Upper lobe of left lung (tissue), 6 donors: ENCODE data around the gene PPM1F. TPM values are rescaled to one million over a fixed set of nuclear protein-coding genes. Genes with fewer than 3 reads are reported as not detected.

Source experiments
- ATAC-seq, 2 donors: fragments of 200-7000 bp; cut with Tn5 transposase; one replicate each; pipeline ENCODE4 v1.9.1; 2022; ENCODE audit warnings: mild to moderate bottlenecking in 2 of 2, moderate library complexity in 2 of 2; ENCODE audit not compliant: low FRiP score in 2 of 2
- DNase-seq, 2 donors: peaks; one replicate each; pipeline ENCODE4 v3.0.0-alpha.2; 2019 to 2020
- H3K27ac ChIP-seq, 4 donors: fragments of 200-600 bp; sonication (generic); one replicate each; pipeline ENCODE4 v1.5.1; 2016 to 2019
- H3K27me3 ChIP-seq, 4 donors: fragments of 200-600 bp; sonication (generic); one replicate each; pipeline ENCODE4 v1.5.1; 2017 to 2019
- H3K36me3 ChIP-seq, 4 donors: fragments of 200-600 bp; sonication (generic); one replicate each; pipeline ENCODE4 v1.5.1; 2016 to 2019
- H3K4me1 ChIP-seq, 4 donors: fragments of 200-600 bp; sonication (generic); one replicate each; pipeline ENCODE4 v1.5.1; 2018 to 2019
- H3K4me3 ChIP-seq, 4 donors: fragments of 200-600 bp; sonication (generic); one replicate each; pipeline ENCODE4 v1.5.1; 2017 to 2019; ENCODE audit warnings: mild to moderate bottlenecking in 2 of 4, moderate library complexity in 1 of 4
- H3K9me3 ChIP-seq, 4 donors: fragments of 200-600 bp; sonication (generic); one replicate each; pipeline ENCODE4 v1.5.1; 2018 to 2019
- EP300 ChIP-seq, 4 donors: sonication (generic); formaldehyde crosslinking; IDR thresholded peaks; one replicate each; pipeline ENCODE4 v1.5.1; 2017; ENCODE audit warnings: antibody characterized with exemption in 4 of 4, control low read depth in 2 of 4
- POLR2A ChIP-seq, 4 donors: fragments of 450-650 bp; IDR thresholded peaks; one replicate each; pipeline ENCODE4 v1.5.1; 2016 to 2017; ENCODE audit warnings: antibody characterized with exemption in 4 of 4, mild to moderate bottlenecking in 2 of 4
- POLR2AphosphoS5 ChIP-seq, 2 donors: sonication (generic); formaldehyde crosslinking; IDR thresholded peaks; one replicate each; pipeline ENCODE4 v1.5.1; 2017; ENCODE audit warnings: antibody characterized with exemption in 2 of 2
- WGBS, 2 donors: methylation state at CpG; one replicate each; pipeline ENCODE4 v1.1.5; 2017 to 2018; 5-methylcytosine and 5-hydroxymethylcytosine counted together
- total RNA-seq, 6 donors: library from RNA; depleted of rRNA in 4 of 6; stranded (reverse); fragments of >200 nt in 4 of 6; gene quantifications; one replicate each; pipeline versions ENCODE4 v1.1.0 to v1.2.1, GENCODE V29; 2016 to 2021
- TF ChIP-seq, protein P1 (sequence below), 6 experiments: fragments of 450-650 bp in 4 of 6; fragments of 200-600 bp in 2 of 6; sonication (generic) in 2 of 6; IDR thresholded peaks; one replicate each; pipeline ENCODE4 v1.5.1; 2016 to 2019; ENCODE audit warnings: antibody characterized with exemption in 6 of 6
- donor health status: DM: no; HTN: no; CAD: no; lungs with moderate emphysema.
- donor health status: DM: no; HTN: yes; CAD: no; lungs with severe emphysema.

The PPM1F gene
- total RNA-seq, 6 donors from 2014 or later = 21.0 to 85.3 (median 33.2) TPM

DNA sequence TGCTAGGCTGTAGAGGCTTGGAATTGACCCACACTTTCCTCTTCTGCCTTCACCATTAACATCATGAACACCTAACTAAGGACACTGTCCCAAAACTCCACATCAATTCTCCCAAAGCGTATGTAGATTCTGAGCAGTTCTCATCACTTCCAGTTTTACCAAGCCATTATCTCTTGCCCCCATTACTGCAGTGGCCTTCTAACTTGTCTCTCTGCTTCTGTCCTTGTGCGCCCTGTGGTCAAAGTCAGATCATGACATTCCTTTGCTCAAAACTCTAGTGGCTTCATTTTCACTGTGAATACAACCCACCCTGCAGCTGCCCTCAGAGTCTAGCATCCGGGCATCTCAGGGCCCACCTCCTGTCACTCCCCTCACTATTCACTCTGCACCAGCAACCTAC lies 43.0 kb upstream of the PPM1F start:
- Histone ChIP-seq H3K27me3 (no peaks in the 10 kb centered on the region), H3K27ac (no peak overlapping the region), H3K4me3 (no peak overlapping the region), H3K9me3 (no peaks in the 10 kb centered on the region), H3K4me1 (no peaks in the 10 kb centered on the region), H3K36me3 (no peaks in the 10 kb centered on the region)
- TF ChIP-seq, protein P1, sequence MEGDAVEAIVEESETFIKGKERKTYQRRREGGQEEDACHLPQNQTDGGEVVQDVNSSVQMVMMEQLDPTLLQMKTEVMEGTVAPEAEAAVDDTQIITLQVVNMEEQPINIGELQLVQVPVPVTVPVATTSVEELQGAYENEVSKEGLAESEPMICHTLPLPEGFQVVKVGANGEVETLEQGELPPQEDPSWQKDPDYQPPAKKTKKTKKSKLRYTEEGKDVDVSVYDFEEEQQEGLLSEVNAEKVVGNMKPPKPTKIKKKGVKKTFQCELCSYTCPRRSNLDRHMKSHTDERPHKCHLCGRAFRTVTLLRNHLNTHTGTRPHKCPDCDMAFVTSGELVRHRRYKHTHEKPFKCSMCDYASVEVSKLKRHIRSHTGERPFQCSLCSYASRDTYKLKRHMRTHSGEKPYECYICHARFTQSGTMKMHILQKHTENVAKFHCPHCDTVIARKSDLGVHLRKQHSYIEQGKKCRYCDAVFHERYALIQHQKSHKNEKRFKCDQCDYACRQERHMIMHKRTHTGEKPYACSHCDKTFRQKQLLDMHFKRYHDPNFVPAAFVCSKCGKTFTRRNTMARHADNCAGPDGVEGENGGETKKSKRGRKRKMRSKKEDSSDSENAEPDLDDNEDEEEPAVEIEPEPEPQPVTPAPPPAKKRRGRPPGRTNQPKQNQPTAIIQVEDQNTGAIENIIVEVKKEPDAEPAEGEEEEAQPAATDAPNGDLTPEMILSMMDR (IDR thresholded peaks at IDR 0.05) = no peak
- WGBS, 2 donors = 86% methylated on average over 3 of the region's 3 CpGs
- no peak for ATAC-seq
- no peak for DNase-seq

DNA sequence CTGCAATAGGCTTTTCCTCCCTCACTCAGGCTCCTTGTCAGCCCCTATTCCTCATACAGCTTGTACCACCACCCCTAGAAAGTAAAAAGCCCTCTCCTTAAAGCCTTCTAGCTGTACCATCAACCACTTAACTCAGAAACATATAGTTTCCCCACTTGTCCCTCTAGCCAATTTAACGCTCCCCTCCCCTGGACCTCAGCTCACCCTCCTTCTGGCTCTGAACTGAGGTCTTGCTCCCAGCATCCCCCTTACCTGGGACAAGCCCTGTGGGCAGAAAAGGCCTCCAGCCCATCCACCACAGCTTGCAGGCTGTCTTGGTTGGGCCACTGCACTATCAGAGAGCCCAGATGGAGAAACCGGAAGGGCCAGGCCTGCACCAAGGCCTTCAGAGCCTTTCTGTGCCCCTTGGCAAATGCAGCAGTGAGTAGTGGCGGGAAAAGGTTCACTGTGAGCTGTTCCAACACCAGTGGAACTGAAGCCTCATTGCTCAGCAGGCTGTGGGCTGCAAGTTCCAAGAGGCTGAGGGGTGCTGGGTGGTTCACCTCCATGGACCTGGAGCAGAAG lies 42.3 kb upstream of the PPM1F start:
- 96% methylated on average over 1 to 3 of the region's 3 CpGs for WGBS, 2 donors
- no peaks in the 10 kb centered on the region for H3K27me3 ChIP-seq
- ATAC-seq (no peak), DNase-seq (no peak)
- no peaks in the 10 kb centered on the region for H3K9me3 ChIP-seq
- no peaks in the 10 kb centered on the region for H3K4me1 ChIP-seq
- no peak overlapping the region for H3K27ac ChIP-seq
- H3K36me3 ChIP-seq = no peaks in the 10 kb centered on the region
- no peak for TF ChIP-seq POLR2A (IDR thresholded peaks at IDR 0.05)
- TF ChIP-seq POLR2AphosphoS5 (IDR thresholded peaks at IDR 0.05) = no peak
- TF ChIP-seq EP300 (IDR thresholded peaks at IDR 0.05) = no peak
- TF ChIP-seq, protein P1 (IDR thresholded peaks at IDR 0.05) = no peak
- no peak overlapping the region for H3K4me3 ChIP-seq

DNA sequence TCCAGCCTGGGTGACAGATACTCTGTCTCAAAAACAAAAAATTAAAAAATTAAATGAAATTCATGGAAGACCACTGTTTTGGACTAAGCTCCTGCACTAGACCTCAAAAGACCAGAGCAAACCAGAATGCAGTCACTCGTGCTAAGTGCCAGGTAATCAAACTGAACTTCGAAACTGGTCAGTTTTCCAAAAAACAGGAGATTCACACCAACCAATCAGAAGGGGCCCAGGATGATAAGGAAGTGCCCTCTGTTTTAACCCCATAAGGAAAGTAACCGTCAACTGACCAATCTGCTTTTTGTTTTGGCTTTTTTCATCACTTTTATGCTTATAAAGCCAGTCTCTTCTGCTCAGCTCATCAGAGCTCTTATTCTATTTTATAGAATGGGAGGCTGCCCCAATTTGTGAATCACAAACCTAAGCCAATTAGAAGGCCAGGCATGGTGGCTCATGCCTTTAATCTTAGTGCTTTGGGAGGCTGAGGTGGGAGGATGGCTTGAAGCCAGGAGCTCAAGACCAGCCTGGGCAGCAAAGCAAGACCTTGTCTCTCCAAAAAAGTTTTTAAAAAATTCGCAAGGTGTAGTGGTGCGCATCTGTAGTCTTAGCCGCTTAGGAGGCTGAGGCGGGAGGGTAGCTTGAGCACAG lies 40.1 kb upstream of the PPM1F start:
- no peaks in the 10 kb centered on the region for H3K36me3 ChIP-seq

DNA sequence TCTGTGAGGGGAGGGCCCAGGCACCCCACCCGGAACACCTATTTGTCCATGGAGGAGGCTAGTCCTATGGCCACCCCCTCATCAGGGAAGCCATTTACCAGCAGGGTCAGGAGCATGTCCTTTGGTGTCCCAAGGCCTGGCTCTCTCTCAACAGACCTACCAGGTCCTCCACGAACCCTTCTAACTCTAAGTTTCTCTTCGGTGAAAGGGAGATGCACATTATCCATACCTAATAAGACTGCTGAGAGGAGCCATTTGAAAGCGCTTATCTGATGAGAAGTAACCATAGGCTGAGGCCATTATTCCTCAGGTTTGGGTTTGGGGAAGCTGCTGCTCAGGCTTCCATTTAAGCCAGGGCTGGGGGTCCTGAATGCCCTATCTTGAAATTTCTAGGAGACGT lies 39.1 kb upstream of the PPM1F start:
- no peaks in the 10 kb centered on the region for H3K9me3 ChIP-seq
- no peaks in the 10 kb centered on the region for H3K4me1 ChIP-seq
- no peaks in the 10 kb centered on the region for H3K27me3 ChIP-seq
- no peak for DNase-seq
- H3K27ac ChIP-seq = no peak overlapping the region
- no peak for ATAC-seq
- no peaks in the 10 kb centered on the region for H3K36me3 ChIP-seq
- no peak overlapping the region for H3K4me3 ChIP-seq
- 93 to 94% methylated on average over 3 to 5 of the region's 5 CpGs for WGBS, 2 donors
- TF ChIP-seq EP300 (IDR thresholded peaks at IDR 0.05) (no peak), POLR2AphosphoS5 (IDR thresholded peaks at IDR 0.05) (no peak), POLR2A (IDR thresholded peaks at IDR 0.05) (no peak)
- TF ChIP-seq, protein P1 (IDR thresholded peaks at IDR 0.05) = no peak

More for the DNA sequence above, 40.1 kb upstream of the PPM1F start:
- Histone ChIP-seq H3K4me3 (no peak overlapping the region), H3K9me3 (no peaks in the 10 kb centered on the region), H3K27me3 (no peaks in the 10 kb centered on the region), H3K4me1 (no peaks in the 10 kb centered on the region), H3K27ac (no peak overlapping the region)
- DNase-seq (no peak), ATAC-seq (no peak)
- WGBS, 2 donors = 70 to 79% methylated on average over 7 of the region's 7 CpGs
- TF ChIP-seq POLR2AphosphoS5 (IDR thresholded peaks at IDR 0.05) (no peak), POLR2A (IDR thresholded peaks at IDR 0.05) (no peak), EP300 (IDR thresholded peaks at IDR 0.05) (no peak)
- TF ChIP-seq, protein P1 (IDR thresholded peaks at IDR 0.05) = no peak

DNA sequence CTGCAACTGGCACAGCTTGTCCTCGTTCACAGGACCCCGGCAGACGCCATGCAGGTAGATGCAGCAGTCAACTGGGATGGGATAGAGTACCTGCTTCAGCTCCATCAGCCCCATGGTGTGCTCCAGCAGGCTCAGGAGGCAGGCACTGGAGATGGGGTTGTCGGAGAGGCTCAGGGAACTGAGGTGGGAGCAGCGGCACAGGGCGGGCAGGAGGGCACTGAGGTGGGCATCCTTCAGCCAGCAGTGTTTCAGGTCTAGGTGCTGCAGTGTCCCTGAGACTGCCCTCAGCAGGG lies 38.6 kb upstream of the PPM1F start:
- Histone ChIP-seq H3K36me3 (no peaks in the 10 kb centered on the region), H3K9me3 (no peaks in the 10 kb centered on the region), H3K4me1 (no peaks in the 10 kb centered on the region), H3K27me3 (no peaks in the 10 kb centered on the region), H3K4me3 (no peak overlapping the region), H3K27ac (no peak overlapping the region)
- TF ChIP-seq POLR2AphosphoS5 (IDR thresholded peaks at IDR 0.05) (no peak), POLR2A (IDR thresholded peaks at IDR 0.05) (no peak), EP300 (IDR thresholded peaks at IDR 0.05) (no peak)
- TF ChIP-seq, protein P1 (IDR thresholded peaks at IDR 0.05) = no peak
- DNase-seq (peak in 1 of 2 donors; percentile 32), ATAC-seq (no peak)
- WGBS, 2 donors = 81 to 91% methylated on average over 4 to 6 of the region's 6 CpGs
